Measurements from ENCODE around the gene IGSF21.
"Not testable (repeated sequence)": the region's sequence is repeated elsewhere in the genome, so short reads cannot be mapped to it uniquely, and the experiment has no call there.

IGSF21 gene

GRCh38 chr1:18365099-18365705 lies 257.6 kb downstream of the IGSF21 start:
- no CpG with 5 or more reads among the region's 31 CpGs for WGBS (ENCODE audit: extremely low coverage, insufficient coverage, low lambda C conversion rate)
- DNase-seq, result no peak
- no peak overlapping the region for H3K4me3 ChIP-seq (ENCODE audit: low read length)

GRCh38 chr1:18372505-18372904 lies 264.9 kb downstream of the IGSF21 start:
- not testable (repeated sequence) for H3K4me2 ChIP-seq (ENCODE audit: low read length); H3K56ac ChIP-seq (ENCODE audit: low read length); H2AK5ac ChIP-seq (ENCODE audit: low read length); H2BK120ac ChIP-seq (ENCODE audit: low read depth, low read length); DNase-seq; H3K4ac ChIP-seq (ENCODE audit: low read depth, low read length); H3K27me3 ChIP-seq (ENCODE audit: insufficient read depth, low read length, poor library complexity); H4K8ac ChIP-seq (ENCODE audit: low read depth, low read length); H3K18ac ChIP-seq (ENCODE audit: low read length); H2BK15ac ChIP-seq (replicated peaks; ENCODE audit: low read depth); H3K4me3 ChIP-seq (ENCODE audit: low read length); H3K4me1 ChIP-seq (ENCODE audit: control insufficient read depth, low read depth, low read length); H4K5ac ChIP-seq (ENCODE audit: low read length); H2BK5ac ChIP-seq (ENCODE audit: low read length); H3K36me3 ChIP-seq (ENCODE audit: control insufficient read depth, insufficient read depth, low read length); H3K79me2 ChIP-seq (ENCODE audit: control insufficient read depth, insufficient read depth, low read length); H3K9ac ChIP-seq (ENCODE audit: low read length); H3K27ac ChIP-seq (ENCODE audit: low read depth, low read length); H3K23ac ChIP-seq (ENCODE audit: low read length); H3K79me1 ChIP-seq (ENCODE audit: low read length)

More at GRCh38 chr1:18365099-18365705, 257.6 kb downstream of the IGSF21 start:
- Histone ChIP-seq H3K79me1 (ENCODE audit: low read length) (no peaks in the 10 kb centered on the region), H3K56ac (ENCODE audit: low read length) (no peak overlapping the region), H2BK5ac (ENCODE audit: low read length) (no peak overlapping the region), H4K8ac (ENCODE audit: low read depth, low read length) (no peak overlapping the region), H2BK15ac (replicated peaks; ENCODE audit: low read depth) (no peak overlapping the region), H2AK5ac (ENCODE audit: low read length) (no peak overlapping the region), H4K5ac (ENCODE audit: low read length) (no peak overlapping the region), H2BK120ac (ENCODE audit: low read depth, low read length) (no peak overlapping the region), H3K36me3 (ENCODE audit: control insufficient read depth, insufficient read depth, low read length) (no peaks in the 10 kb centered on the region), H3K9ac (ENCODE audit: low read length) (no peak overlapping the region), H3K27me3 (ENCODE audit: insufficient read depth, low read length, poor library complexity) (no peaks in the 10 kb centered on the region), H3K23ac (ENCODE audit: low read length) (no peak overlapping the region), H3K79me2 (ENCODE audit: control insufficient read depth, insufficient read depth, low read length) (no peaks in the 10 kb centered on the region), H3K4me2 (ENCODE audit: low read length) (no peak overlapping the region), H3K4me1 (ENCODE audit: control insufficient read depth, low read depth, low read length) (no peaks in the 10 kb centered on the region), H3K27ac (ENCODE audit: low read depth, low read length) (no peak overlapping the region), H3K18ac (ENCODE audit: low read length) (no peak overlapping the region), H3K4ac (ENCODE audit: low read depth, low read length) (no peak overlapping the region)

- H3K4ac ChIP-seq (ENCODE audit: low read depth, low read length), result no peak overlapping the region
- H2BK120ac ChIP-seq (ENCODE audit: low read depth, low read length), result no peak overlapping the region
- H2BK5ac ChIP-seq (ENCODE audit: low read length), result no peak overlapping the region
- DNase-seq, result no peak
- H3K79me1 ChIP-seq (ENCODE audit: low read length), result no peaks in the 10 kb centered on the region
- H4K8ac ChIP-seq (ENCODE audit: low read depth, low read length), result no peak overlapping the region
- no CpG with 5 or more reads among the region's 6 CpGs for WGBS (ENCODE audit: extremely low coverage, insufficient coverage, low lambda C conversion rate)
- H3K27me3 ChIP-seq (ENCODE audit: insufficient read depth, low read length, poor library complexity), result no peaks in the 10 kb centered on the region
- H3K27ac ChIP-seq (ENCODE audit: low read depth, low read length), result no peak overlapping the region
- no peak overlapping the region for H3K9ac ChIP-seq (ENCODE audit: low read length)
- no peak overlapping the region for H2BK15ac ChIP-seq (replicated peaks; ENCODE audit: low read depth)
- no peaks in the 10 kb centered on the region for H3K4me1 ChIP-seq (ENCODE audit: control insufficient read depth, low read depth, low read length)
- H3K4me2 ChIP-seq (ENCODE audit: low read length), result no peak overlapping the region
- H3K79me2 ChIP-seq (ENCODE audit: control insufficient read depth, insufficient read depth, low read length), result no peaks in the 10 kb centered on the region
- no peak overlapping the region for H3K56ac ChIP-seq (ENCODE audit: low read length)
- no peak overlapping the region for H2AK5ac ChIP-seq (ENCODE audit: low read length)
- no peak overlapping the region for H4K5ac ChIP-seq (ENCODE audit: low read length)
- H3K4me3 ChIP-seq (ENCODE audit: low read length), result no peak overlapping the region
- H3K23ac ChIP-seq (ENCODE audit: low read length), result no peak overlapping the region
- H3K18ac ChIP-seq (ENCODE audit: low read length), result no peak overlapping the region
- no peaks in the 10 kb centered on the region for H3K36me3 ChIP-seq (ENCODE audit: control insufficient read depth, insufficient read depth, low read length)
Measured at GRCh38 chr1:18373151-18373550, 265.6 kb downstream of the IGSF21 start.

GRCh38 chr1:18373882-18374493 lies 266.4 kb downstream of the IGSF21 start:
- Histone ChIP-seq H3K79me1 (ENCODE audit: low read length) (no peaks in the 10 kb centered on the region), H3K23ac (ENCODE audit: low read length) (no peak overlapping the region), H3K4me1 (ENCODE audit: control insufficient read depth, low read depth, low read length) (no peaks in the 10 kb centered on the region), H3K56ac (ENCODE audit: low read length) (no peak overlapping the region), H2BK15ac (replicated peaks; ENCODE audit: low read depth) (no peak overlapping the region), H2BK120ac (ENCODE audit: low read depth, low read length) (no peak overlapping the region), H3K4me2 (ENCODE audit: low read length) (no peak overlapping the region), H4K8ac (ENCODE audit: low read depth, low read length) (no peak overlapping the region), H3K36me3 (ENCODE audit: control insufficient read depth, insufficient read depth, low read length) (no peaks in the 10 kb centered on the region), H3K27me3 (ENCODE audit: insufficient read depth, low read length, poor library complexity) (no peaks in the 10 kb centered on the region), H3K18ac (ENCODE audit: low read length) (no peak overlapping the region), H3K27ac (ENCODE audit: low read depth, low read length) (no peak overlapping the region), H3K4me3 (ENCODE audit: low read length) (no peak overlapping the region), H2BK5ac (ENCODE audit: low read length) (no peak overlapping the region), H4K5ac (ENCODE audit: low read length) (no peak overlapping the region), H2AK5ac (ENCODE audit: low read length) (no peak overlapping the region), H3K4ac (ENCODE audit: low read depth, low read length) (no peak overlapping the region), H3K9ac (ENCODE audit: low read length) (no peak overlapping the region), H3K79me2 (ENCODE audit: control insufficient read depth, insufficient read depth, low read length) (no peaks in the 10 kb centered on the region)
- no CpG with 5 or more reads among the region's 14 CpGs for WGBS (ENCODE audit: extremely low coverage, insufficient coverage, low lambda C conversion rate)
- peak; percentile 75 for DNase-seq

GRCh38 chr1:18376661-18377060 lies 269.1 kb downstream of the IGSF21 start:
- Histone ChIP-seq H3K4ac (ENCODE audit: low read depth, low read length) (no peak overlapping the region), H3K4me3 (ENCODE audit: low read length) (no peak overlapping the region), H3K56ac (ENCODE audit: low read length) (no peak overlapping the region), H4K5ac (ENCODE audit: low read length) (no peak overlapping the region), H3K27ac (ENCODE audit: low read depth, low read length) (no peak overlapping the region), H3K4me1 (ENCODE audit: control insufficient read depth, low read depth, low read length) (no peaks in the 10 kb centered on the region), H3K23ac (ENCODE audit: low read length) (no peak overlapping the region), H3K18ac (ENCODE audit: low read length) (no peak overlapping the region), H2AK5ac (ENCODE audit: low read length) (no peak overlapping the region), H3K27me3 (ENCODE audit: insufficient read depth, low read length, poor library complexity) (no peaks in the 10 kb centered on the region), H2BK5ac (ENCODE audit: low read length) (no peak overlapping the region), H3K79me2 (ENCODE audit: control insufficient read depth, insufficient read depth, low read length) (no peaks in the 10 kb centered on the region), H2BK15ac (replicated peaks; ENCODE audit: low read depth) (no peak overlapping the region), H2BK120ac (ENCODE audit: low read depth, low read length) (no peak overlapping the region), H3K4me2 (ENCODE audit: low read length) (no peak overlapping the region), H4K8ac (ENCODE audit: low read depth, low read length) (no peak overlapping the region), H3K9ac (ENCODE audit: low read length) (no peak overlapping the region), H3K79me1 (ENCODE audit: low read length) (no peaks in the 10 kb centered on the region), H3K36me3 (ENCODE audit: control insufficient read depth, insufficient read depth, low read length) (no peaks in the 10 kb centered on the region)
- no peak for DNase-seq
- WGBS (ENCODE audit: extremely low coverage, insufficient coverage, low lambda C conversion rate), result no CpG with 5 or more reads among the region's 24 CpGs

- Histone ChIP-seq H3K79me2 (ENCODE audit: control insufficient read depth, insufficient read depth, low read length) (no peaks in the 10 kb centered on the region), H3K56ac (ENCODE audit: low read length) (no peak overlapping the region), H2AK5ac (ENCODE audit: low read length) (no peak overlapping the region), H4K8ac (ENCODE audit: low read depth, low read length) (no peak overlapping the region), H3K27me3 (ENCODE audit: insufficient read depth, low read length, poor library complexity) (no peaks in the 10 kb centered on the region), H3K18ac (ENCODE audit: low read length) (no peak overlapping the region), H3K4me2 (ENCODE audit: low read length) (no peak overlapping the region), H3K4me3 (ENCODE audit: low read length) (no peak overlapping the region), H3K79me1 (ENCODE audit: low read length) (no peaks in the 10 kb centered on the region), H3K4me1 (ENCODE audit: control insufficient read depth, low read depth, low read length) (no peaks in the 10 kb centered on the region), H3K23ac (ENCODE audit: low read length) (no peak overlapping the region), H2BK120ac (ENCODE audit: low read depth, low read length) (no peak overlapping the region), H2BK15ac (replicated peaks; ENCODE audit: low read depth) (no peak overlapping the region), H3K4ac (ENCODE audit: low read depth, low read length) (no peak overlapping the region), H3K27ac (ENCODE audit: low read depth, low read length) (no peak overlapping the region), H3K36me3 (ENCODE audit: control insufficient read depth, insufficient read depth, low read length) (no peaks in the 10 kb centered on the region), H4K5ac (ENCODE audit: low read length) (no peak overlapping the region), H2BK5ac (ENCODE audit: low read length) (no peak overlapping the region), H3K9ac (ENCODE audit: low read length) (no peak overlapping the region)
- no peak for DNase-seq
Measured at GRCh38 chr1:18380288-18380687, 272.7 kb downstream of the IGSF21 start.

Measured in mesendoderm (in vitro differentiated cells).